Measurements from ENCODE around the gene PHACTR3.

The PHACTR3 gene

GRCh38 chr20:59784365-59784764, 180.0 kb downstream of the PHACTR3 start:
- DNase-seq, result no peak

- no peak for DNase-seq
Measured at GRCh38 chr20:59784791-59785668, 180.7 kb downstream of the PHACTR3 start.

GRCh38 chr20:59785669-59785959, 181.3 kb downstream of the PHACTR3 start:
- DNase-seq, result no peak

- DNase-seq, result no peak
Measured at GRCh38 chr20:59785986-59786795, 181.9 kb downstream of the PHACTR3 start.

GRCh38 chr20:59786801-59787537, 182.6 kb downstream of the PHACTR3 start:
- DNase-seq, result no peak

GRCh38 chr20:59787538-59787890, 183.2 kb downstream of the PHACTR3 start:
- no peak for DNase-seq

GRCh38 chr20:59788196-59788735, 183.9 kb downstream of the PHACTR3 start:
- DNase-seq, result no peak

- no peak for DNase-seq
Measured at GRCh38 chr20:59788811-59789397, 184.6 kb downstream of the PHACTR3 start.

- no peak for DNase-seq
Measured at GRCh38 chr20:59789686-59790085, 185.3 kb downstream of the PHACTR3 start.

- DNase-seq, result no peak
Measured at GRCh38 chr20:59790346-59790745, 186.0 kb downstream of the PHACTR3 start.

- no peak for DNase-seq
Measured at GRCh38 chr20:59792300-59792699, 188.0 kb downstream of the PHACTR3 start.

- no peak for DNase-seq
Measured at GRCh38 chr20:59794555-59794954, 190.2 kb downstream of the PHACTR3 start.

- no peak for DNase-seq
Measured at GRCh38 chr20:59800309-59800708, 196.0 kb downstream of the PHACTR3 start.

- DNase-seq, result no peak
Measured at GRCh38 chr20:59802018-59802417, 197.7 kb downstream of the PHACTR3 start.

- no peak for DNase-seq
Measured at GRCh38 chr20:59802471-59803221, 198.3 kb downstream of the PHACTR3 start.

- DNase-seq, result no peak
Measured at GRCh38 chr20:59804347-59804746, 200.0 kb downstream of the PHACTR3 start.

- no peak for DNase-seq
Measured at GRCh38 chr20:59804871-59805665, 200.7 kb downstream of the PHACTR3 start.

- DNase-seq, result no peak
Measured at GRCh38 chr20:59805786-59806577, 201.6 kb downstream of the PHACTR3 start.

GRCh38 chr20:59806578-59806975, 202.2 kb downstream of the PHACTR3 start:
- no peak for DNase-seq

Measured in NCI-H2029 treated with DMSO at 0.1 percent for 48 hours (cell line).